GM18499 (cell line): ENCODE data around the gene NUP205.

Source experiments
- ATAC-seq: cut with Tn5 transposase; IDR thresholded peaks from one replicate; pipeline ENCODE4 v1.9.1; 2021; ENCODE audit warnings: moderate number of reproducible peaks; ENCODE audit not compliant: insufficient read depth, unreplicated experiment

NUP205 gene

GRCh38 chr7:135697276-135698049 is 139.7 kb downstream of the NUP205 start:
- ATAC-seq = no peak
